ENCODE data around the gene RNF182. TPM values are rescaled to one million over a fixed set of nuclear protein-coding genes. Genes with fewer than 3 reads are reported as not detected.

RNF182 gene
- total RNA-seq, 4 donors from 2014 or later: under 0.01 to 0.41 (median 0.34) TPM; not detected in 1

DNA sequence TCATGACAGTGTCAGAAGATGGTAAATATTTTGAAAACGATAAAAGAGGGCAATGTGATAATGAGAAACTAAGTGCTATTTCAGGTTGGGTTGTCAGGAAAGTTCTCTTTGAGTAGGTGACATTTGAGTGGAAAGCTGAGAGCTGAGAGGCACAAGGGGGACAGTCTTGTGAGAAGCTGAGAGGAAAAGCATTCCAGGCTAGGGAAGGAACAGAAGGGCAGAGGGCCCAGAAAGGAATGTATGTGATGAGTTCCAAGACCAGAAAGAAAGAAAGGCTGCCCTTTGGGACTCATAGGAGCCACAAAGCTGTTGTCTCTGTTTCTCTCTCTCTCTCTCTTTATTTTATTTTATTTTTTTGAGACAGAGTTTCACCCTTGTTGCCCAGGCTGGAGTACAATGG, 7.6 kb upstream of the RNF182 start:
- H3K27me3 ChIP-seq: no peaks in the 10 kb centered on the region
- H3K9me3 ChIP-seq: no peaks in the 10 kb centered on the region
- no peak for TF ChIP-seq POLR2A (IDR thresholded peaks at IDR 0.05)
- TF ChIP-seq, protein P1, sequence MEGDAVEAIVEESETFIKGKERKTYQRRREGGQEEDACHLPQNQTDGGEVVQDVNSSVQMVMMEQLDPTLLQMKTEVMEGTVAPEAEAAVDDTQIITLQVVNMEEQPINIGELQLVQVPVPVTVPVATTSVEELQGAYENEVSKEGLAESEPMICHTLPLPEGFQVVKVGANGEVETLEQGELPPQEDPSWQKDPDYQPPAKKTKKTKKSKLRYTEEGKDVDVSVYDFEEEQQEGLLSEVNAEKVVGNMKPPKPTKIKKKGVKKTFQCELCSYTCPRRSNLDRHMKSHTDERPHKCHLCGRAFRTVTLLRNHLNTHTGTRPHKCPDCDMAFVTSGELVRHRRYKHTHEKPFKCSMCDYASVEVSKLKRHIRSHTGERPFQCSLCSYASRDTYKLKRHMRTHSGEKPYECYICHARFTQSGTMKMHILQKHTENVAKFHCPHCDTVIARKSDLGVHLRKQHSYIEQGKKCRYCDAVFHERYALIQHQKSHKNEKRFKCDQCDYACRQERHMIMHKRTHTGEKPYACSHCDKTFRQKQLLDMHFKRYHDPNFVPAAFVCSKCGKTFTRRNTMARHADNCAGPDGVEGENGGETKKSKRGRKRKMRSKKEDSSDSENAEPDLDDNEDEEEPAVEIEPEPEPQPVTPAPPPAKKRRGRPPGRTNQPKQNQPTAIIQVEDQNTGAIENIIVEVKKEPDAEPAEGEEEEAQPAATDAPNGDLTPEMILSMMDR (IDR thresholded peaks at IDR 0.05): no peak
- intact Hi-C loops (cut with DNase I; ENCODE audit: low total_unique reads): no loop called here
- H3K4me3 ChIP-seq: no peak overlapping the region
- no peak for DNase-seq
- H3K4me1 ChIP-seq: no peaks in the 10 kb centered on the region
- H3K27ac ChIP-seq: no peak overlapping the region
- H3K36me3 ChIP-seq: no peaks in the 10 kb centered on the region

DNA sequence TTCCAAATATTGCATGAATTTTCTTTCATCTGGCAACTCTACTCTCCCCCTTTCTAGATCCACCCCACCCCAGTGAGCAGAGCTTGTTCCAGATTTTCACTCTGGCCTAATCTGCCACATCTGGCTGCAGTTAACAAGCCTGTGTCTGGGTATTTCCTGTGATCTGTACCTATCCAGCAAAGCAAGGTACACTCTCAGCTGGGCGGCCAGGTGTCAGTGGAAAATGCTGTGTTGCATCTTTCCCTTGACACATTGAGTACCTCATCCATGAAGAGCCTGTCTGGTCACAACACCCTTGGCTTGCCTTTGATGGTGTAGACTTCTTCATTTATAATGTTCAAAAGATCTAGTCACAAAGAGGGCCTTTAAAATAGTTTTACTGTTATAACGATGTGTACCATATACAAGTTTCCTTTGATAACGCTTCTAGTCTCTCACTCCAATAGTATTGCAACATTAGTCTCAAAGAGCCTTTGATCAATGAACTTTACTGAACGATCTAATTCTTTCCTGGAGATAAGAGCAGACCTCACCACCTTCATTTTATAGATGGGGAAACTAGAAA, 6.0 kb upstream of the RNF182 start:
- H3K9me3 ChIP-seq: no peaks in the 10 kb centered on the region
- no peaks in the 10 kb centered on the region for H3K4me1 ChIP-seq
- no peak for DNase-seq
- no peak overlapping the region for H3K4me3 ChIP-seq
- no peaks in the 10 kb centered on the region for H3K27me3 ChIP-seq
- intact Hi-C loops (cut with DNase I; ENCODE audit: low total_unique reads): no loop called here
- TF ChIP-seq, protein P1 (IDR thresholded peaks at IDR 0.05): no peak
- TF ChIP-seq POLR2A (IDR thresholded peaks at IDR 0.05): no peak
- no peak overlapping the region for H3K27ac ChIP-seq
- H3K36me3 ChIP-seq: no peaks in the 10 kb centered on the region

GRCh38 chr6:13919861-13920260, 4.9 kb upstream of the RNF182 start:
- intact Hi-C loops (cut with DNase I; ENCODE audit: low total_unique reads): no loop called here

GRCh38 chr6:13920552-13920951, 4.2 kb upstream of the RNF182 start:
- DNase-seq: no peak
- Histone ChIP-seq H3K4me1 (peaks cover 0 to 7% of the 10 kb centered on the region in 2 donors), H3K4me3 (no peak overlapping the region), H3K36me3 (no peaks in the 10 kb centered on the region), H3K27ac (no peak overlapping the region), H3K9me3 (no peaks in the 10 kb centered on the region), H3K27me3 (peaks cover 2 to 4% of the 10 kb centered on the region in 2 donors)
- TF ChIP-seq, protein P1 (IDR thresholded peaks at IDR 0.05): no peak
- TF ChIP-seq POLR2A (IDR thresholded peaks at IDR 0.05): no peak
- intact Hi-C loops (cut with DNase I; ENCODE audit: low total_unique reads): no loop called here

More at GRCh38 chr6:13919861-13920260, 4.9 kb upstream of the RNF182 start:
- Histone ChIP-seq H3K36me3 (no peaks in the 10 kb centered on the region), H3K4me3 (no peak overlapping the region), H3K27me3 (no peaks in the 10 kb centered on the region), H3K27ac (no peak overlapping the region), H3K4me1 (no peaks in the 10 kb centered on the region), H3K9me3 (no peaks in the 10 kb centered on the region)
- TF ChIP-seq, protein P1 (IDR thresholded peaks at IDR 0.05): no peak
- no peak for TF ChIP-seq POLR2A (IDR thresholded peaks at IDR 0.05)
- DNase-seq: no peak

- DNase-seq: no peak
- Histone ChIP-seq H3K27me3 (peaks cover 17 to 26% of the 10 kb centered on the region in 2 donors), H3K4me3 (no peak overlapping the region), H3K36me3 (no peaks in the 10 kb centered on the region), H3K9me3 (peaks cover 0 to 5% of the 10 kb centered on the region in 2 donors), H3K27ac (no peak overlapping the region), H3K4me1 (peaks cover 0 to 9% of the 10 kb centered on the region in 2 donors)
- intact Hi-C loops (cut with DNase I; ENCODE audit: low total_unique reads): no loop called here
- TF ChIP-seq, protein P1 (IDR thresholded peaks at IDR 0.05): no peak
- no peak for TF ChIP-seq POLR2A (IDR thresholded peaks at IDR 0.05)
Measured at GRCh38 chr6:13922750-13923149, 2.0 kb upstream of the RNF182 start.

Data from uterus (tissue), 4 donors.